HEK293T (cell line): Measurements from ENCODE around the gene NOB1.
"Not testable (repeated sequence)": the region's sequence is repeated elsewhere in the genome, so short reads cannot be mapped to it uniquely, and the experiment has no call there.

ENCODE experiments used
- ARNT ChIP-seq: fragments of 450-650 bp; IDR thresholded peaks from 2 replicates; pipeline ENCODE4 v1.6.1; 2017; ENCODE audit warnings: mild to moderate bottlenecking
- BHLHE40 ChIP-seq: fragments of 450-650 bp; IDR thresholded peaks from 2 replicates; pipeline ENCODE4 v1.6.1; 2016; ENCODE audit warnings: mild to moderate bottlenecking, moderate library complexity, borderline replicate concordance
- CTBP1 ChIP-seq: fragments of 450-650 bp; IDR thresholded peaks from 2 replicates; pipeline ENCODE4 v1.6.1; 2016; ENCODE audit warnings: borderline replicate concordance
- ELF4 ChIP-seq: fragments of 450-650 bp; IDR thresholded peaks from 2 replicates; pipeline ENCODE4 v1.6.1; 2017; ENCODE audit warnings: antibody characterized with exemption
- FOXA1 ChIP-seq: fragments of 450-650 bp; IDR thresholded peaks from 2 replicates; pipeline ENCODE4 v1.6.1; 2016; ENCODE audit warnings: mild to moderate bottlenecking
- FOXM1 ChIP-seq: fragments of 450-650 bp; IDR thresholded peaks from 2 replicates; pipeline ENCODE4 v1.6.1; 2017; ENCODE audit warnings: mild to moderate bottlenecking, borderline replicate concordance
- HDGF ChIP-seq: fragments of 450-650 bp; IDR thresholded peaks from 2 replicates; pipeline ENCODE4 v1.6.1; 2017; ENCODE audit warnings: antibody characterized with exemption, borderline replicate concordance
- SP1 ChIP-seq: fragments of 450-650 bp; IDR thresholded peaks from 2 replicates; pipeline ENCODE4 v1.6.1; 2017
- SUZ12 ChIP-seq: fragments of 450-650 bp; IDR thresholded peaks from 2 replicates; pipeline ENCODE4 v1.6.1; 2016; ENCODE audit warnings: mild to moderate bottlenecking
- ZNF384 ChIP-seq: fragments of 450-650 bp; IDR thresholded peaks from 2 replicates; pipeline ENCODE4 v1.6.1; 2016
- TF ChIP-seq, protein P1 (sequence below): fragments of 450-650 bp; IDR thresholded peaks from 2 replicates; pipeline ENCODE4 v1.6.1; 2016

DNA sequence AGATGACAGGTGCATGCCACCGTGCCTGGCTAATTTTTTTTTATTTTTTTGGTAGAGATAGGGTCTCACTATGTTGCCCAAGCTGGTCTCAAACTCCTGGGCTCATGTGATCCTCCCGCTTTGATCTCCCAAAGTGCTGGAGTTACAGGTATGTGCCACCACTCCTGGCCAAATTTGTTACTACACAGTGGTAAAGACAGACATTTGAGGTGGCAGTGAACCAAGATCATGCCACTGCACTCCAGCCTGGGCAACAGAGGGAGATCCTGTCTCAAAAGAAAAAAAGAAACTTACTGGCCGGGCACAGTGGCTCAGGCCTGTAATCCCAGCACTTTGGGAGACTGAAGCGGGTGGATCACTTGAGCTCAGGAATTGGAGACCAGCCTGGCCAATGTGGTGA, 25.7 kb downstream of the NOB1 start:
- not testable (repeated sequence) for TF ChIP-seq FOXA1, ARNT, HDGF, BHLHE40, ELF4, FOXM1, ZNF384, SP1, CTBP1, SUZ12
- TF ChIP-seq, protein P1, sequence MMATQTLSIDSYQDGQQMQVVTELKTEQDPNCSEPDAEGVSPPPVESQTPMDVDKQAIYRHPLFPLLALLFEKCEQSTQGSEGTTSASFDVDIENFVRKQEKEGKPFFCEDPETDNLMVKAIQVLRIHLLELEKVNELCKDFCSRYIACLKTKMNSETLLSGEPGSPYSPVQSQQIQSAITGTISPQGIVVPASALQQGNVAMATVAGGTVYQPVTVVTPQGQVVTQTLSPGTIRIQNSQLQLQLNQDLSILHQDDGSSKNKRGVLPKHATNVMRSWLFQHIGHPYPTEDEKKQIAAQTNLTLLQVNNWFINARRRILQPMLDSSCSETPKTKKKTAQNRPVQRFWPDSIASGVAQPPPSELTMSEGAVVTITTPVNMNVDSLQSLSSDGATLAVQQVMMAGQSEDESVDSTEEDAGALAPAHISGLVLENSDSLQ, result not testable (repeated sequence)
